ENCODE results near the gene RFFL.

The RFFL gene

DNA sequence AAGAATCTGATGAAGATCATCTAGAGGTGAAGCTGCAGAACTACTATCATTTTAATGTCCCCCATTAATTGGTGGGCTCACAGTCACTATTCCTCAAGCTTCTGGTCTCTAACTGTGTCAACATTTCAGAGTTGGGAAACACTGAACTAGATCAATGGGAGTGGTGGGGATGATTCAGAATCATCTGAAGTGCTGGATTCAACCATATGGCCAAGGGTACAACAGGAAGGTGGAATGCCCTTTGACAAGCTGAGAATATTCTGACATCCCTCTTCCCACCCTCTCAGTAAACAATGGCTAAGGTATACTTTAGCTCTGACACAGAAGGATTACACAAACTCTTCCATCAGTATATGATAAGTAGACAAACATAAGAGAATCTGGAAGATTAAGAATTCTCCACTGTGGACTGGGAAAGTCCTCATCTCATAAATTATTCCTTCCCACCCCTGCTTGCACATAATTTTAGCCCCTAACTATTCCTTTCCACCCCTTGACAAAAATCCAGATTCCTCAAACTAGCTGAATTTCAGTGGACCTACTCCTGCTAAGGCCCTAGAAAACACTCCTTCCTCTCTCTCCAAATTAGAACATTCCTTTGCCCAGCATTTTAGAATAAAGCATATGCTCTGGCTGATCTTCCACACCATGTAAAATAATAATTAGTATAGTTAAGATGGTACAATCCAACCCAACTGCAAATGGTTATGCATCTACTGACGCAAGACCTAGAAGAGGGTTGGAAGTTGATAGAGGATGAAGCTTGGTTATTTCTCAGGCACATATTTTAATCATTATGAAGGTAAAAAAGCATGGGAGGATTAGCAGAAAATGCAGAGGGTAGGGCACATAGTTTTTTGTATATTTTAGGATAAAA is 16.3 kb upstream of the RFFL start:
- DNase-seq, result no peak

- DNase-seq, result no peak
Observed at GRCh38 chr17:35076874-35077273, 13.4 kb upstream of the RFFL start.

DNA sequence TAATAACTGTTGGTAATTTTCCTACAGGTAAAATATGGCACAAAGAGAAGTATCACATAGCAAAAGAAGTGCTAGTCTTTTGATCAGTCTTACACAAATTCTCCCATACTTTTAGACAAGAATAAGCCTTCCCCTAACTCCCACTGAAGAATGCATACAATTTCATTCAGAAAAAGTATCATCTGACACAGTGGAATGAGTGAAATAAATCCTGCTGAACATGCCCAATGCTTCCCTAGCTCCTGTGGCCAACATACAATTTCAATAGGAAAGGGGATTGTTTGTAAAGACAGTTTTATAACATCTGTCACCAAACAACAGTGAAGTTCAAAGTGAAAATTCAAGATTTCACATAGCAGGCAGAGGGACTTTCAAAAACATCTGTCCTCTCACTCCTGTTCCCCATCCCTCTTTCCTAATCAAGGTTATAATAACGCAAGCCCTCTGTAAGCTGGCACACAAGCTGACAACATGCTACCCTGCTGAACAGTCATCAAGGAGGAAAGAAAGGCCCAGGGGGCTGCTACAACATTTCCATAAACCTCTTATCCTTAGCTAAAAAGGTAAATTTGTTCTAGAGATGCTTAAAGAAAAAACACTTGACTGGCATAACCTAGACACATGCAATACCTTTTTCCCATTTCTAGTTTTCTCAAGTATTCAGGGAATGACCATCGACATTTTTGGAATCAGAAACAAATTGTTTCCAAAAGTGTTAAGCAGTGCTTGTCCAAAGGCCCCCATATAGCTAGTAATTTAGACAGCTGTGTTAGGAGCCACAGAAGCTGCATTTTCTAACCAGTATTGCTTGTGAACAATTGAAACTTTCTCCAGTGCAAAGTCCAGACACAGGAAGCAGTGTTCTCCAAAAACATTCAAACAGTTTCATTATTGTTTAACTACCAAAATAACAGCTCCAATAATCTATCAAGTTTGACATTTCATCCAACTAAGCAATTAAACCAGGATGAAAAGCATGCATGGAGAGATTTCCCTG is 11.5 kb upstream of the RFFL start:
- no peak for DNase-seq

DNA sequence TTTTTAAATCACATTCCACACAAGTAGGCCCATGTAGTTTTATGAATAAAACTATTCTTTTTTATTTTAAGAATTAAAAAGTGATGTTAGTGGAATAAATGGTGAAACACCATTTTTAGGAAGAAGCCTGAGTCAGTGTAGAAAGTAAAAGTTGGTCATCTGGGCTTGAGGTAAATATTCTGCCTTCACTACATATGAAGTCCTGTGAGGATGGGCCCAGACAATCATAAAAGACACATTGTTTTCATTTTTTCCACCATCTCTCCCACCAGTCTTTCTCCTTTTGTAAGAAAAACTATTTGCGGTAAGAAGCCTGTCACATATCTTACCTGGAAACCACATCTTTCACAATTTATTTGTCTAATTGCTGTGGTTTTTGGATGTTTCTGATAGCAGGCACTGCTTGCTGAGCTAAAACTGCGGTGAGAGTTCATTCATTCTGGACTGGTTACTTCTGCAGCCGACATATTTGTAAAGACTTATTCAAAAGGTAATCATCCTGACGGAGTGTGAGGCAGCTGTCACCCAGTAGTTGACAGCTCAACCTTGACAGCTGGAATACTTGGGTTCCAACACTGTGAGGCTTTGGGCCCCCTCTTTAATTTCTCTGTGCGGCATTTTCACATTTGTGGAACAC is 10.6 kb upstream of the RFFL start:
- DNase-seq, result no peak

- no peak for DNase-seq
Observed at GRCh38 chr17:35073183-35073790, 9.8 kb upstream of the RFFL start.

DNA sequence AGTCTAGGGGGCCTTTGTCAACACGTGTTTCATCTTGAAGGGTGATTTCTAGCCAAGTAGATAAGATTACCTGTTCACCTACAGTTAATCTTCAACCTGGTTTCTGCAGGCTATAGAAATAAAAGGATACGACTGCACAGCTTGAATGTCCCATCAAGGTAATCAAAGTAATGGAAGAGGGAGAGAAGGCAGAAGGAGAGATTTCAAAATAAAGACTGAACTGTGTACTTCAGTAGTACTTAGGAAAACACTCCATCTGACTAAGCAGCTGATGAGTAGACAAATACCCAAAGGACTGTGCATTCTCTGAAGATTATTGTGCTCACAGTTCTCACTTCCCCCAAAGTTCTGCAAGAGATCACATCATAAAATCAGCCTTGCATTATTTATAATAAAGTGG is 5.8 kb upstream of the RFFL start:
- no peak for DNase-seq

DNA sequence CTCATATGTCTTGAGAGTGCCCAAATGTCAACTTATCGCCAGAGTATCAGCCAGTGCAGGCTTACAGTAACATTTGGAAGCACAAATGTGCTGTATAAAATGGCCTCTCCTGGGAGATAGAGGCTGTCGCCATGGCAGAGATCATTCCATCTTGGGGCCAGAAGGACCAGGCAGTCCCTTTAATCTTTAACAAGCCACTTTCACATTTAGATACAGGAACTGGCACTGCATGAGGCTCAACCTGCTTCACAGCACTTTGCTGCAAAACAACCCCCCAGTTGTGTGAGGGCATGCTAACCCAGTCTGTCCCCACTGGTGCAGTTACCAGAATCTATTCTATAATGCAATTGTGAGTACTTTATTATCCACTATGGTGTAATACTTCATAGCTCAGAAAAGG is 4.7 kb upstream of the RFFL start:
- no peak for DNase-seq

GRCh38 chr17:35065880-35066279 is 2.4 kb upstream of the RFFL start:
- no peak for DNase-seq

DNA sequence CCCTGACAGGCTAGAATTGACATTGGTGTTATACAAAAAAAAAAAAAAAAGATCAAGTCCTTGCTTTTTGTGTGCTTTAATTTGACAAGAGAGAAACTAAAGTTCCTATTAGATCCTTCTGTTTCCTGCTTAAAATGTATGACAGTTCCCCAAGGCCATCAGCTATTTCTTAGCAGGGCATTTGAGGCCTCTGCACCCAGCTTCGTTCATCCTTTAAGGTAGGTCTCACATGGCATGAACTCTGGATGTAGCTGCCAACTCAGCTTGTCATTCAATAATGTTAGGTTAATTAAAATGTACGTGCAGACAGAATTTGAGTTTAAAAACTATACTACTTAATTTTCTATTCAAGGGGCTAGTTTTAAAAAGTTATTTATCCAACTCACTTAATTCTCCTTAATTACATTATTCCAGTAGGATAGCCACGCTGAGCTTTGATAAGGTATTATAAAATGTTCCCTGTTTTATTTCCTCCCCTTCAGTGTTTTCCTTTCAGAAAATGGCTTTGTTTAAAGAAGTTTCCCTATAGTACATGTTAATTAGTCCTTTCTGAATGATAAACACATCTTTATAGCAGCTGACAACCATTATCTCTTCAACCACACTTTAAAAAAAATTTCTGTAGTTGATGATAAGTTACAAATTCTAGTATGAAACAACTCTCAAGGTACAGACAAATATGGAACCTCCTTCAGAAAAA is 1.2 kb upstream of the RFFL start:
- DNase-seq, result no peak

DNA sequence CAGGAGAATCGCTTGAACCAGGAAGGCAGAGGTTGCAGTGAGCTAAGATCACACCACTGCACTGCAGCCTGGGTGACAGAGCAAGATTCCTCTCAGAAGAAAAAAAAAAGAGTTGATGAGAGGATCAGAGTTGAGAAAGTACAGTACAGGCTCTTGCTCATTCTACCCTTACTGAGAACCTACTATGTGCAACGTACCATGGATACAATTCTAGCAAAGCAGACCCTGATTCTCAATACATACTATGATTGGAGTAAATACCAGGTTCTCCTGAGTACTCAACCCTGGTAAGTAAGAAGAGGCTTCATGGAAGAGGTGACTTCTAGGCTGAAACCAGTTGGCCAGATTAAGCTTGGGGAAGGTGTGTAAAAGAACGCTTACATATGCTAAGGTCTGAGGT is 1.2 kb downstream of the RFFL start:
- no peak for DNase-seq

DNA sequence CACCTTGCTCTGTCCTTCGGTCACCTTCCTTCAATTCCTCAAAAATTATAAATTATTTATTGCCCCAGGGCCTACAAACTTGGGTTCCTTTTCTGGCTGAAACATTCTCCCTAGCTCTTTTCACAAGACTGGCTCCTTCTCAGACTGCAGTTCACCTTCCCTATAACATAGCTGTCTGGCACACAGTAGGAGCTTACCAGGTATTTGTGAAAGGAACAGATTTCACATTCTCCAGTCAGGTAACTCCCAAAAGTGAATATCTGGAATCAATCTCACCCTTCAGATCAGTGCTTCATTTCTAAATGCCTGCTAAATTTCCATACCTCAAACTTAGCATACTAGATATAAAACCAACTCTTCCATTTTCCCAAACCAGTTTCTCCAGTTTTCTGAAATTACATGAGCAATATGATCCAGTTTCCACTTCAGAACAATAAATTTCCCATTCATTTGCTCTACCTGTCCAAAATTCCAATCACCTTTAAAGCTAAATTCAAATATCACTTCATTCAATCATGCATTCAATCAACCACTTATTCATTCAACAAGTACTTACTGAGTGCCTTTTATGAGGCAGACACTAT is 6.1 kb downstream of the RFFL start:
- DNase-seq, result peak; percentile 27

DNA sequence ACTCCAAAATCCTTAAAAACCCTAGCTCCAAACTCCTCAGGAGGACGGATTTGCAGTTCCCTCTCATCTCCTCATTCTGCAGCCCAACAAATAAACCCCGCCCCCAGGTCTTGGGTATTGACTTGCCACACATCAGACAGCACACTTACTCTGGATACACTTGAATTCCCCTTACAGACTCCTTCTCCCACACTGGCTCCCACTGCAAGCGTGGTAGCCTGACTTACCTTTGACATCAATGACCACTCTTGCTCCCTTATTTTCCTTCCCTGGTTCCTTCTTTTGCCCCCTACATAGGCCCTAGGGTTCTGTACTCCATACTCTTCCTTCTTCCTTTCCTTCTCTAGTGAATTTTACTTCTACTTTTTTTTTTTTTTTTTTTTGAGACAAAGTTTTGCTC is 7.5 kb downstream of the RFFL start:
- DNase-seq, result no peak

DNA sequence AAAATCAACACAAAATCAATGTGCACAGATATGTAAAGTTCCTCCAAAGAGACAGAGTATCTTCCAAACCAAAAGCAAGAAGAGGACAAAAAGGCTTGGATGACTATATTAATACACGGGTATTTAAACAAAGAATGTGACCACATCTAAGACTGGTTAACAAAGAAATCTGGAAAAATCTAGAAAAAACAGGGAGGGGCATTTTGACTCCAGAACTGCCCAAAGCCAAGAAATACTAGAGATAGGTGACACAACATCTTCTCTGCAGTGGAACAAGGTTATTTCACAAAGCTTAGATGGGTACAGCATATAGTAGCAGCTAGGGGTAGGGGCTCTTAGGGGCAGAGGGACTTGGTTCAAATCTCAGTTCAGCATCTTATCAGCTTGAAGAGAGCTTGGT is 10.3 kb downstream of the RFFL start:
- DNase-seq, result no peak

DNA sequence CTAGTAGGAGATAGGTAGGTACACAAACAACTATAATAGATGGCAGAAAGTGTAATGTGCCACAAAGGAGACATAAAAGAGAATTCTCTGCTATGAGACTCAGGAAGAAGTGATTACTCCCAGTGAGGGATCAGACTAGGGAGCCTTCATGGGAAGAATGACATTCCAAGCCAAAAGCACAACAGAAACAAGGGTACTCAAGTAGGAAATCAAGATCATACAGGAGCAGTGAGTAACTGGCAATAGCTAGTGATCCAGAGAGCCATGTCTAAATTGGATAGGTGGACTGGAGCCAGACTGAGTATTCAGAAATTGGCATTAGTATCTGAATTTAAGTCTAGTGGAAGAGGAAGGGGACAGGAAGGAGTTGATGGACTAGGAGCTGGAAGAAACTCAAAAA is 10.7 kb downstream of the RFFL start:
- no peak for DNase-seq

- no peak for DNase-seq
Observed at GRCh38 chr17:35052241-35052610, 11.3 kb downstream of the RFFL start.

- no peak for DNase-seq
Observed at GRCh38 chr17:35051579-35052240, 11.8 kb downstream of the RFFL start.

GRCh38 chr17:35051183-35051578 is 12.3 kb downstream of the RFFL start:
- DNase-seq, result no peak

GRCh38 chr17:35050170-35050569 is 13.3 kb downstream of the RFFL start:
- DNase-seq, result no peak

DNA sequence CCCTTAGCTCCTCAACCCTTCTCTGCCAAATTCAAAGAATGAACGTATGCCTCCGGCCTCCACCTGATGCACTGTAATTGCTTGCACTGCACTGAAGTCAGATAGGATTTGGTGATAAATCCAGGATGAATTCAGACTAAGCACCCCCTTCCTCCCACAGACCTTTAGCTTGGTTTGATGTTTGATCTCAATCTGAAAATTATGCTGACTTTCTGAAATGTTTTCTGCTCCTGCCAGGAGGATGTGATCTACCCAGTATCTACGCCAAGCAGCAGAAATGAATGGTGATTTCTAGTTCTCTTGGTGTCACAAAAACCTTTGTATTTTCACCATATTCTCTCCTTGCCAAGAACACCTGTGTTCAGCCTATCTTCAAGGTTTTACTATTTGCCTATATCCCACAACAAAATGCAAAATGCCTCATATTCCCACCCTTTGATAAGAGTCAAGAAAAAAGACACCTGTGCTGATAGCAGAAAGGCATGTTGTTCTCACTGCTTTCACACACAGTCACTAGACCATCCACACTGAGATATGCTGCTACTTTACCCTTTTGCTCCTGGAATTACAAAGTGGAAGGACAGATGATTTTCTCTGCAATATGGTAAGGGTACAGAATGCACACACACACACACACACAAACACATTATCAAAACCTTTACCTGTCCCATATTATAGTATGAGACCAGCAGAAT is 14.7 kb downstream of the RFFL start:
- DNase-seq, result no peak

DNA sequence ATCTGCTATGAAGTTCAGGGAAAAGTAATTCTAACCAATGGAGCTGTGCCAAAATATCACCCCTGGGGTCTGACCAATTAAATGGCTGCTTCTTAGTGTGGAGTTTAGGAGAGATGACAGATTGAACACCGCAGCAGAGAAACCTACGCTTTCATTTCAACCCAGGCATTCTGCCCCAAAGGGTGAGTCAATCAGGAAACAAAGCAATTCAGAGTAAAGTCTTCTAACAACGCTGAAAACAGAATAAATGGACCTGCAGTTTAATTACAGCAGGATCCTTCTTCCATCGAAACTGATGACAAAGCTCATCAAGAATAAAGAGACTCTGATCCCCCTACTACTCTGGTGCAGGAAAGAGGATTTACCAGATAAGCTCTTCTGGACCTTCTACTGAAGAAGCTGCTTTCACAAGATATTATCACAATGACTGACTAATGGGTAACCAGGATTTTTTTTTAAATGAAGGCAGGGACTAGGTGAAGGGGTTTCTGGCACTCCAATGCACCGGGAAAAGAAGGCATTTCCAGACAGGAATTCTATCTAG is 16.7 kb downstream of the RFFL start:
- no peak for DNase-seq
